CD8-positive, alpha-beta memory T cell (primary cell): ENCODE data around the gene ZBTB7B. TPM values are rescaled to one million over a fixed set of nuclear protein-coding genes. Genes with fewer than 3 reads are reported as not detected.

Experiments used
- CTCF ChIA-PET: fragments of 350-600 bp; sonication (Branson Sonifier 250); formaldehyde crosslinking; loops from one replicate; lab custom pipeline; 2021; ENCODE audit warnings: antibody characterized with exemption; lab: Charles Lee
- POLR2A ChIA-PET: fragments of 350-600 bp; sonication (Branson Sonifier 250); formaldehyde crosslinking; loops from one replicate; lab custom pipeline; 2021; ENCODE audit warnings: antibody characterized with exemption; lab: Charles Lee
- DNase-seq, 5 donors: peaks; one replicate each; pipeline versions ENCODE4 v3.0.0 to v3.0.0-alpha.2; 2020 to 2022; ENCODE audit warnings: mixed read lengths in 1 of 5
- H3K27ac ChIP-seq: one replicate; pipeline ENCODE4 v1.7.0; 2013; ENCODE audit warnings: low read depth, mild to moderate bottlenecking, low read length, moderate library complexity
- H3K27me3 ChIP-seq: 2 replicates; pipeline ENCODE4 v1.7.0; 2013; ENCODE audit warnings: low read length, mild to moderate bottlenecking; ENCODE audit not compliant: insufficient read depth, poor library complexity, severe bottlenecking
- H3K36me3 ChIP-seq: 2 replicates; pipeline ENCODE4 v1.7.0; 2013; ENCODE audit warnings: mild to moderate bottlenecking, low read length, moderate library complexity; ENCODE audit not compliant: insufficient read depth
- H3K4me1 ChIP-seq: 2 replicates; pipeline ENCODE4 v1.7.0; 2013; ENCODE audit warnings: mild to moderate bottlenecking, low read length, moderate library complexity; ENCODE audit not compliant: insufficient read depth
- H3K4me3 ChIP-seq: 2 replicates; pipeline ENCODE4 v1.7.0; 2013; ENCODE audit warnings: mild to moderate bottlenecking, low read length
- H3K9me3 ChIP-seq: 2 replicates; pipeline ENCODE4 v1.7.0; 2013; ENCODE audit warnings: mild to moderate bottlenecking, low read length
- H3K27ac Mint-ChIP-seq, 8 donors: one replicate each; pipeline ENCODE4 v1.8.0; 2020 to 2021; ENCODE audit warnings: mixed read lengths in 8 of 8, mild to moderate bottlenecking in 6 of 8, inconsistent platforms in 3 of 8, moderate library complexity in 3 of 8
- H3K27me3 Mint-ChIP-seq, 2 donors: one replicate each; pipeline ENCODE4 v1.8.0; 2020 to 2021; ENCODE audit warnings: mixed read lengths in 2 of 2, mild to moderate bottlenecking in 1 of 2, moderate library complexity in 1 of 2
- H3K36me3 Mint-ChIP-seq, 3 donors: one replicate each; pipeline ENCODE4 v1.8.0; 2020 to 2021; ENCODE audit warnings: mixed read lengths in 3 of 3, inconsistent platforms in 1 of 3, mild to moderate bottlenecking in 1 of 3
- H3K4me1 Mint-ChIP-seq, 3 donors: one replicate each; pipeline ENCODE4 v1.8.0; 2020 to 2021; ENCODE audit warnings: mixed read lengths in 3 of 3, inconsistent platforms in 1 of 3, mild to moderate bottlenecking in 1 of 3
- H3K4me3 Mint-ChIP-seq, 7 donors: one replicate each; pipeline ENCODE4 v1.8.0; 2020 to 2021; ENCODE audit warnings: mixed read lengths in 7 of 7, mild to moderate bottlenecking in 6 of 7, moderate library complexity in 4 of 7, inconsistent platforms in 2 of 7
- H3K9me3 Mint-ChIP-seq, 5 donors: one replicate each; pipeline ENCODE4 v1.8.0; 2020 to 2022; ENCODE audit warnings: mixed read lengths in 5 of 5, mild to moderate bottlenecking in 3 of 5, moderate library complexity in 2 of 5, inconsistent platforms in 1 of 5
- polyA plus RNA-seq: library from polyadenylated mRNA; unstranded; fragments of 300-500 nt; fragmentation: Illumina TruSeq; gene quantifications from one replicate; pipeline ENCODE4 v1.2.3, GENCODE V29; 2021
- total RNA-seq, 2 experiments: library from RNA; stranded (reverse); gene quantifications; one replicate each; pipeline ENCODE4 v1.2.3, GENCODE V29; 2021

The ZBTB7B gene
- total and polyA plus RNA-seq, 3 experiments from 2014 or later = 3.3 to 34.7 (median 33.2) TPM

DNA sequence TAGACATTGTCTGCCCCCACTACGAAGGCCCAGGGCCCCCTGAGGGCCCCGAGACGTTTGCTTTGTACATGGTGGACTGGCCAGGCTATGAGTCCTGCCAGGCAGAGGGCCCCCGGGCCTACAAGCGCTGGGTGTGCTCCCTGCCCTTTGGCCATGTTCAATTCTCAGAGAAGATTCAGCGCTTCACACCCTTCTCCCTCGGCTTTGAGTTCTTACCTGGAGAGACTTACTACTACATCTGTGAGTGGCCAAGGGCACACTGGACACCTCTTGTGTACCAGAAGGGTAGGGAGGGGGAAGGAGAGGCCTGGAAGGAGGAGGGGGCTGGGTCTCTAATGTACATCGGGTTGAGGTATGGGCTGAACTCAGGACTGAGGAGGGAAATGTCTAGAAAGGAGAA is 64.2 kb downstream of the ZBTB7B start:
- no peak for DNase-seq
- H3K4me3 Mint-ChIP-seq = peak overlapping the region in 2 of 7 donors; percentile 28 to 43
- Histone ChIP-seq H3K4me3 (no peak overlapping the region), H3K27me3 (no peaks in the 10 kb centered on the region), H3K4me1 (peaks cover 42% of the 10 kb centered on the region), H3K27ac (no peak overlapping the region), H3K36me3 (no peaks in the 10 kb centered on the region), H3K9me3 (no peaks in the 10 kb centered on the region)
- ChIA-PET CTCF (interaction anchor here (1.0 to 5.0 kb wide), 3 partner anchors 16 to 22 kb away, joined by 4 to 46 read pairs (median 4); partner anchors contain the start of gene ADAM15), POLR2A (interaction anchor here (0.5 kb wide), 1 partner anchor 19 kb away, joined by 3 read pairs; no protein-coding TSS in a partner anchor)
- H3K36me3 Mint-ChIP-seq = peaks cover 0 to 19% (median 8%) of the 10 kb centered on the region in 3 donors
- H3K9me3 Mint-ChIP-seq = no peaks in the 10 kb centered on the region
- peaks cover 26 to 53% (median 38%) of the 10 kb centered on the region in 3 donors for H3K4me1 Mint-ChIP-seq
- H3K27me3 Mint-ChIP-seq = no peaks in the 10 kb centered on the region
- H3K27ac Mint-ChIP-seq = no peak overlapping the region

Other genes starting within 250 kb of the ZBTB7B start
- under 1 TPM; 0.18 to 0.22 TPM for gene KCNN3, start 132.5 kb upstream of the ZBTB7B start, total RNA-seq
- not detected for gene KCNN3, start 132.5 kb upstream of the ZBTB7B start, polyA plus RNA-seq
- 10 to 100 TPM; 44.7 to 45.2 TPM for gene PMVK, start 66.1 kb upstream of the ZBTB7B start, total RNA-seq
- 55.5 TPM for gene PMVK, start 66.1 kb upstream of the ZBTB7B start, polyA plus RNA-seq
- gene PBXIP1, start 46.7 kb upstream of the ZBTB7B start, total RNA-seq = 10 to 100 TPM; 35.9 to 36.1 TPM
- 295 TPM for gene PBXIP1, start 46.7 kb upstream of the ZBTB7B start, polyA plus RNA-seq
- 10 to 100 TPM; 34.2 to 35.3 TPM for gene PYGO2, start 41.0 kb upstream of the ZBTB7B start, total RNA-seq
- 42.6 TPM for gene PYGO2, start 41.0 kb upstream of the ZBTB7B start, polyA plus RNA-seq
- gene SHC1, start 32.1 kb upstream of the ZBTB7B start, total RNA-seq = 10 to 100 TPM; 37.4 to 40.8 TPM
- gene SHC1, start 32.1 kb upstream of the ZBTB7B start, polyA plus RNA-seq = 32.7 TPM
- 100 to 1,000 TPM; 125 to 126 TPM for gene CKS1B, start 28.1 kb upstream of the ZBTB7B start, total RNA-seq
- 46.8 TPM for gene CKS1B, start 28.1 kb upstream of the ZBTB7B start, polyA plus RNA-seq
- 10 to 100 TPM; 73.7 to 76.3 TPM for gene FLAD1, start 19.5 kb upstream of the ZBTB7B start, total RNA-seq
- 51.2 TPM for gene FLAD1, start 19.5 kb upstream of the ZBTB7B start, polyA plus RNA-seq
- gene LENEP, start 9.2 kb upstream of the ZBTB7B start, total RNA-seq = under 1 TPM; 0.62 to 0.72 TPM
- gene LENEP, start 9.2 kb upstream of the ZBTB7B start, polyA plus RNA-seq = not detected
- gene DCST2, start 31.0 kb downstream of the ZBTB7B start, total RNA-seq = under 1 TPM; 0.09 to 0.16 TPM
- gene DCST2, start 31.0 kb downstream of the ZBTB7B start, polyA plus RNA-seq = not detected
- not detected for gene DCST1, start 31.0 kb downstream of the ZBTB7B start, total RNA-seq
- not detected for gene DCST1, start 31.0 kb downstream of the ZBTB7B start, polyA plus RNA-seq
- 10 to 100 TPM; 34.5 to 36.9 TPM for gene ADAM15, start 48.5 kb downstream of the ZBTB7B start, total RNA-seq
- gene ADAM15, start 48.5 kb downstream of the ZBTB7B start, polyA plus RNA-seq = 15.3 TPM
- 1 to 10 TPM; 3.4 to 3.7 TPM for gene EFNA4, start 60.9 kb downstream of the ZBTB7B start, total RNA-seq
- gene EFNA4, start 60.9 kb downstream of the ZBTB7B start, polyA plus RNA-seq = 3.0 TPM
- 1 to 10 TPM in 1 of 2 experiments, under 1 TPM in 1; 0.94 to 1.4 TPM for gene EFNA3, start 76.0 kb downstream of the ZBTB7B start, total RNA-seq
- gene EFNA3, start 76.0 kb downstream of the ZBTB7B start, polyA plus RNA-seq = 1.0 TPM
- gene EFNA1, start 125.1 kb downstream of the ZBTB7B start, total RNA-seq = under 1 TPM; 0.16 to 0.31 TPM
- 1.3 TPM for gene EFNA1, start 125.1 kb downstream of the ZBTB7B start, polyA plus RNA-seq
- 10 to 100 TPM; 43.4 to 47.2 TPM for gene SLC50A1, start 133.1 kb downstream of the ZBTB7B start, total RNA-seq
- 49.5 TPM for gene SLC50A1, start 133.1 kb downstream of the ZBTB7B start, polyA plus RNA-seq
- gene DPM3, start 137.7 kb downstream of the ZBTB7B start, total RNA-seq = 10 to 100 TPM; 38.9 to 40.9 TPM
- 120 TPM for gene DPM3, start 137.7 kb downstream of the ZBTB7B start, polyA plus RNA-seq
- gene KRTCAP2, start 170.5 kb downstream of the ZBTB7B start, total RNA-seq = 100 to 1,000 TPM; 181 to 207 TPM
- 576 TPM for gene KRTCAP2, start 170.5 kb downstream of the ZBTB7B start, polyA plus RNA-seq
- gene TRIM46, start 171.0 kb downstream of the ZBTB7B start, total RNA-seq = 1 to 10 TPM; 6.4 to 7.3 TPM
- gene TRIM46, start 171.0 kb downstream of the ZBTB7B start, polyA plus RNA-seq = 0.99 TPM
- gene THBS3, start 205.1 kb downstream of the ZBTB7B start, total RNA-seq = 1 to 10 TPM; 7.8 to 7.9 TPM
- gene THBS3, start 205.1 kb downstream of the ZBTB7B start, polyA plus RNA-seq = 2.9 TPM
- gene MTX1, start 205.9 kb downstream of the ZBTB7B start, total RNA-seq = 10 to 100 TPM; 67.6 to 73.2 TPM
- 43.7 TPM for gene MTX1, start 205.9 kb downstream of the ZBTB7B start, polyA plus RNA-seq